ENCODE data around the gene KCTD15.

Gene KCTD15

DNA sequence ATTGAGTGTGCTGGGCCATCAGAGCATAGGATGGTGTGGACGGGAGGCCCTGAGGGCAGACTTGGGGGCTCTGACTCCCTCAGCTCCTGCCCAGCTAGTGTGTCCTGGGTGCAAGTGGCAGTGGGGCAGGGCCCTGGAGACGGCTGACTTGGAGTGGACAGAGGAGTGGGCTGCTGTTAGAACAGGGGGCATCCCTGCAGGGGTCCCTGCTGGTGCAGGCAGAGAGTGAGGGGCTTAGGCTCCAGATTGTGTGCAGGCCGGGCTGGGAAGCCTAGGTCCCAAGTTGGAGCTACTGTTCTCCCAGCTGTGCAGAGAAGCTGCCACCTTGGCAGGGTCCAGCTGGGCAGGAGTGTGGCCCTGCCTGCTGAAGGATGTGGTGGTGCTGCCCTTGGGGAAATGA is 8.6 kb downstream of the KCTD15 start:
- Histone ChIP-seq H3F3A (ENCODE audit: insufficient read depth) (no peaks in the 10 kb centered on the region), H3K9me3 (ENCODE audit: insufficient read depth, low read length) (no peaks in the 10 kb centered on the region), H4K20me1 (ENCODE audit: low read depth, low read length) (no peaks in the 10 kb centered on the region), H3K4me3 (ENCODE audit: insufficient read depth, low read length, poor library complexity, severe bottlenecking) (no peak overlapping the region), H3K27me3 (ENCODE audit: low read length) (no peaks in the 10 kb centered on the region), H3K79me2 (ENCODE audit: insufficient read depth, low read length) (no peaks in the 10 kb centered on the region), H3K27ac (ENCODE audit: low read depth, low read length) (no peak overlapping the region), H3K9me2 (replicated peaks; ENCODE audit: insufficient read depth, low read length) (no peaks in the 10 kb centered on the region), H2AFZ (ENCODE audit: low read depth, low read length, severe bottlenecking) (no peak overlapping the region), H3K36me3 (ENCODE audit: low read length) (no peaks in the 10 kb centered on the region), H3K4me2 (ENCODE audit: low read depth, low read length, poor library complexity, severe bottlenecking) (no peak overlapping the region), H3K9ac (ENCODE audit: low read length) (no peak overlapping the region)
- TF ChIP-seq, protein P1, sequence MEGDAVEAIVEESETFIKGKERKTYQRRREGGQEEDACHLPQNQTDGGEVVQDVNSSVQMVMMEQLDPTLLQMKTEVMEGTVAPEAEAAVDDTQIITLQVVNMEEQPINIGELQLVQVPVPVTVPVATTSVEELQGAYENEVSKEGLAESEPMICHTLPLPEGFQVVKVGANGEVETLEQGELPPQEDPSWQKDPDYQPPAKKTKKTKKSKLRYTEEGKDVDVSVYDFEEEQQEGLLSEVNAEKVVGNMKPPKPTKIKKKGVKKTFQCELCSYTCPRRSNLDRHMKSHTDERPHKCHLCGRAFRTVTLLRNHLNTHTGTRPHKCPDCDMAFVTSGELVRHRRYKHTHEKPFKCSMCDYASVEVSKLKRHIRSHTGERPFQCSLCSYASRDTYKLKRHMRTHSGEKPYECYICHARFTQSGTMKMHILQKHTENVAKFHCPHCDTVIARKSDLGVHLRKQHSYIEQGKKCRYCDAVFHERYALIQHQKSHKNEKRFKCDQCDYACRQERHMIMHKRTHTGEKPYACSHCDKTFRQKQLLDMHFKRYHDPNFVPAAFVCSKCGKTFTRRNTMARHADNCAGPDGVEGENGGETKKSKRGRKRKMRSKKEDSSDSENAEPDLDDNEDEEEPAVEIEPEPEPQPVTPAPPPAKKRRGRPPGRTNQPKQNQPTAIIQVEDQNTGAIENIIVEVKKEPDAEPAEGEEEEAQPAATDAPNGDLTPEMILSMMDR (IDR thresholded peaks at IDR 0.05; ENCODE audit: insufficient read depth, low read length, poor library complexity, severe bottlenecking), result no peak
- TF ChIP-seq EZH2phosphoT487 (conservative IDR thresholded peaks at IDR 0.05; ENCODE audit: low read length), result no peak

DNA sequence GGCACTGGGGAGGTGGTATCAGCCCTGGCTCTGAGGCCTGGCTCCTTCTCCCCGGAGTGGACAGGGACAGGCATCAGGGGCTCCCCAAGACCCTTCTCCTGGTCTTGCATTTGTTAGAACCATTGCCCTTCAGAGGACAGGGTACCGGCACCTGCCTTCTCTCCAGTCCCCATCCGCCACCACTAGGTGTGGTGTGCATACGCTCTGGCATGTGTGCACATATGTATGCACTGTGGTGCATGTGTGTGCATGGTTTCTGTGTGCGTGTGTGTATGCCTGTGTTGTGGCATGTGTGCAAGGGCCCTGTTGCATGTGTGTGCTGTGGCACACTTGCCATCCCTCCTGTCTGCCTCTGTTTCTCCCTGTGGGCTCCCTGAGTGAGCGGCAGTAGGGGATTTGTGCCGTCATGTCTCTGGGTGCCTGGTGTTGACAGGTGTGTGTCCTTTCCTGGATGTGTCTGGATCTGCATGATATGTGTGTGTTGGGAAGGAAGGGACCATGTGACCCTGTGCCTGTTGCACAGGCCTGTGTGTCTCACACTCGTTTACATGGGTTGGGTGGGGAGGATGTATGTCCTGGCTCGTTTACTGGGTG is 9.3 kb downstream of the KCTD15 start:
- no peaks in the 10 kb centered on the region for H3K79me2 ChIP-seq (ENCODE audit: insufficient read depth, low read length)
- TF ChIP-seq EZH2phosphoT487 (conservative IDR thresholded peaks at IDR 0.05; ENCODE audit: low read length), result no peak
- TF ChIP-seq, protein P1 (IDR thresholded peaks at IDR 0.05; ENCODE audit: insufficient read depth, low read length, poor library complexity, severe bottlenecking), result no peak
- no peaks in the 10 kb centered on the region for H4K20me1 ChIP-seq (ENCODE audit: low read depth, low read length)
- H3K27me3 ChIP-seq (ENCODE audit: low read length), result no peaks in the 10 kb centered on the region
- no peak overlapping the region for H3K4me2 ChIP-seq (ENCODE audit: low read depth, low read length, poor library complexity, severe bottlenecking)
- no peaks in the 10 kb centered on the region for H3K36me3 ChIP-seq (ENCODE audit: low read length)
- no peak overlapping the region for H3K27ac ChIP-seq (ENCODE audit: low read depth, low read length)
- H3K4me3 ChIP-seq (ENCODE audit: insufficient read depth, low read length, poor library complexity, severe bottlenecking), result no peak overlapping the region
- no peaks in the 10 kb centered on the region for H3K9me3 ChIP-seq (ENCODE audit: insufficient read depth, low read length)
- no peak overlapping the region for H2AFZ ChIP-seq (ENCODE audit: low read depth, low read length, severe bottlenecking)
- H3K9me2 ChIP-seq (replicated peaks; ENCODE audit: insufficient read depth, low read length), result no peaks in the 10 kb centered on the region
- H3K9ac ChIP-seq (ENCODE audit: low read length), result no peak overlapping the region
- no peaks in the 10 kb centered on the region for H3F3A ChIP-seq (ENCODE audit: insufficient read depth)

DNA sequence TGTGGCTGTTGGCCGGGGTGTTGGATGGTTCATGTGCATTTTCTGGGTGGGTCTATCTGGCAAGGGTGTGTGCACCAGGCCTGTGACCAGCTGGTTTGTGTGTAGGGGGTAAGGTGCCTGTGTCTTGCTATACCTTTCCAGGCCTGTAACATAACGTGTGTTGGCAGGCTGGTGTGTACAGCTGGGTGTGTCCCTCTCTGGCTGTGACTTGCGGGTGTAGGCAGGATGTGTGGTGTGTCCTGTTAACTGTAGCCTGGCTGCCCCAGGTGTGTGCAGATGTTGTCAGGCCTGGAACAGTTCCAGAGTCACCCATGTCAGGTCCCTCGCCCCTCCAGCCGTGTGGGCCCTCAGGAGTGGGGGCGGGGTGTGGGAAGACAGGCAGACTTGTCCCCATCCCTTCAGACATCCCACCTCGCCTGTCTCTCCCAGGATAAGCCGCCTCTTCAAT is 9.8 kb downstream of the KCTD15 start:
- Histone ChIP-seq H3K36me3 (ENCODE audit: low read length) (no peaks in the 10 kb centered on the region), H3K9me2 (replicated peaks; ENCODE audit: insufficient read depth, low read length) (no peaks in the 10 kb centered on the region), H3K27me3 (ENCODE audit: low read length) (no peaks in the 10 kb centered on the region), H3K4me3 (ENCODE audit: insufficient read depth, low read length, poor library complexity, severe bottlenecking) (no peak overlapping the region), H3K79me2 (ENCODE audit: insufficient read depth, low read length) (no peaks in the 10 kb centered on the region), H4K20me1 (ENCODE audit: low read depth, low read length) (no peaks in the 10 kb centered on the region), H3K9ac (ENCODE audit: low read length) (no peak overlapping the region), H3F3A (ENCODE audit: insufficient read depth) (no peaks in the 10 kb centered on the region), H3K27ac (ENCODE audit: low read depth, low read length) (no peak overlapping the region), H3K4me2 (ENCODE audit: low read depth, low read length, poor library complexity, severe bottlenecking) (no peak overlapping the region), H3K9me3 (ENCODE audit: insufficient read depth, low read length) (no peaks in the 10 kb centered on the region), H2AFZ (ENCODE audit: low read depth, low read length, severe bottlenecking) (no peak overlapping the region)
- TF ChIP-seq, protein P1 (IDR thresholded peaks at IDR 0.05; ENCODE audit: insufficient read depth, low read length, poor library complexity, severe bottlenecking), result no peak
- no peak for TF ChIP-seq EZH2phosphoT487 (conservative IDR thresholded peaks at IDR 0.05; ENCODE audit: low read length)
